Hepatocyte (in vitro differentiated cells): ENCODE results near the gene KCNV2.

Experiments used
- EZH2 ChIP-seq: fragments of 200-600 bp; sonication (generic); IDR thresholded peaks from 2 replicates; pipeline ENCODE4 v1.6.1; 2016; ENCODE audit warnings: antibody characterized with exemption, mild to moderate bottlenecking, borderline replicate concordance
- TF ChIP-seq, protein P1 (sequence below): fragments of 200-600 bp; sonication (generic); IDR thresholded peaks from 2 replicates; pipeline ENCODE4 v1.5.1; 2016; ENCODE audit warnings: antibody characterized with exemption, mild to moderate bottlenecking; ENCODE audit not compliant: poor library complexity

DNA sequence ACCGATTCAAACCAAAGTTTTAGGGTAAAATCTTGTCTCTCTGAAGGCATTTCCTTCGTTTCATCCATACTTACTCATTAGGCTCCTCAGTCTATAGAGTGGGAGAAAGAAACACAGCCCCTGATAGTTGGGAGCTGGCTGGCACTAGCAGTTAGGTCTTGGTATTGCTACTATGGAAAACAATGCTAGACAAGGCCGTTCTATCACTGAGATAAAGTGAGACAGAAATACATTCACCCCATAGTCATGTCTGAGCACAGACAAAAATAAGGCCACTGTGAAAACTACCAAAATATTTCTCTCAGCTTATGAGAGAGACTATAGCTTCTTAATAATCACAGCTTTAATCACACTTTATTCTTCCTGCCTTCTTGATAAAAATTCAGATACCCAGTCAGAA lies 28.7 kb upstream of the KCNV2 start:
- TF ChIP-seq, protein P1, sequence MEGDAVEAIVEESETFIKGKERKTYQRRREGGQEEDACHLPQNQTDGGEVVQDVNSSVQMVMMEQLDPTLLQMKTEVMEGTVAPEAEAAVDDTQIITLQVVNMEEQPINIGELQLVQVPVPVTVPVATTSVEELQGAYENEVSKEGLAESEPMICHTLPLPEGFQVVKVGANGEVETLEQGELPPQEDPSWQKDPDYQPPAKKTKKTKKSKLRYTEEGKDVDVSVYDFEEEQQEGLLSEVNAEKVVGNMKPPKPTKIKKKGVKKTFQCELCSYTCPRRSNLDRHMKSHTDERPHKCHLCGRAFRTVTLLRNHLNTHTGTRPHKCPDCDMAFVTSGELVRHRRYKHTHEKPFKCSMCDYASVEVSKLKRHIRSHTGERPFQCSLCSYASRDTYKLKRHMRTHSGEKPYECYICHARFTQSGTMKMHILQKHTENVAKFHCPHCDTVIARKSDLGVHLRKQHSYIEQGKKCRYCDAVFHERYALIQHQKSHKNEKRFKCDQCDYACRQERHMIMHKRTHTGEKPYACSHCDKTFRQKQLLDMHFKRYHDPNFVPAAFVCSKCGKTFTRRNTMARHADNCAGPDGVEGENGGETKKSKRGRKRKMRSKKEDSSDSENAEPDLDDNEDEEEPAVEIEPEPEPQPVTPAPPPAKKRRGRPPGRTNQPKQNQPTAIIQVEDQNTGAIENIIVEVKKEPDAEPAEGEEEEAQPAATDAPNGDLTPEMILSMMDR: no peak
- no peak for TF ChIP-seq EZH2
